Thoracic aorta (tissue), 2 donors: Measurements from ENCODE around the gene PRRT1B. TPM values are rescaled to one million over a fixed set of nuclear protein-coding genes. Genes with fewer than 3 reads are reported as not detected.
A peak's percentile ranks its signal among the peaks of the same experiment; 100 is the strongest.

Experiments used
- ATAC-seq: fragments of 150-250 bp; one replicate; pipeline ENCODE4 v1.8.0; 2017; ENCODE audit warnings: low read depth; ENCODE audit not compliant: insufficient number of reproducible peaks, low FRiP score
- DNase-seq: peaks from one replicate; pipeline ENCODE4 v3.0.0-alpha.2; 2020; ENCODE audit warnings: low spot score
- H3K27ac ChIP-seq, 2 donors: fragments of 200-600 bp; sonication (generic); 1 replicate in 1 of 2; 2 replicates in 1 of 2; pipeline ENCODE4 v1.5.1; 2016; ENCODE audit warnings: mild to moderate bottlenecking in 2 of 2, moderate library complexity in 2 of 2
- H3K27me3 ChIP-seq: fragments of 200-600 bp; sonication (generic); replicated peaks from 2 replicates; pipeline ENCODE4 v1.6.0; 2016; ENCODE audit warnings: mild to moderate bottlenecking; ENCODE audit not compliant: insufficient read depth
- H3K36me3 ChIP-seq: fragments of 200-600 bp; sonication (generic); one replicate; pipeline ENCODE4 v1.5.1; 2016
- H3K4me1 ChIP-seq, 2 donors: fragments of 200-600 bp; sonication (generic); 1 replicate in 1 of 2; 2 replicates in 1 of 2; pipeline versions ENCODE4 v1.5.1 to v1.6.0; 2016; ENCODE audit warnings: low read depth in 2 of 2, mild to moderate bottlenecking in 1 of 2; ENCODE audit not compliant: control insufficient read depth in 1 of 2
- H3K4me3 ChIP-seq: fragments of 200-600 bp; sonication (generic); 2 replicates; pipeline ENCODE4 v1.5.1; 2016; ENCODE audit warnings: mild to moderate bottlenecking
- H3K9me3 ChIP-seq: fragments of 200-600 bp; sonication (generic); 2 replicates; pipeline ENCODE4 v1.5.1; 2016
- total RNA-seq, 2 donors: library from RNA; depleted of rRNA; stranded (reverse); fragments of >200 nt; gene quantifications; one replicate each; pipeline versions ENCODE4 v1.1.0 to v1.2.3, GENCODE V29; 2016
- TF ChIP-seq, protein P1 (sequence below): fragments of 200-600 bp; sonication (generic); IDR thresholded peaks from one replicate; pipeline ENCODE4 v1.5.1; 2019; ENCODE audit warnings: antibody characterized with exemption

PRRT1B gene
- total RNA-seq, 2 donors from 2014 or later: not detected

DNA sequence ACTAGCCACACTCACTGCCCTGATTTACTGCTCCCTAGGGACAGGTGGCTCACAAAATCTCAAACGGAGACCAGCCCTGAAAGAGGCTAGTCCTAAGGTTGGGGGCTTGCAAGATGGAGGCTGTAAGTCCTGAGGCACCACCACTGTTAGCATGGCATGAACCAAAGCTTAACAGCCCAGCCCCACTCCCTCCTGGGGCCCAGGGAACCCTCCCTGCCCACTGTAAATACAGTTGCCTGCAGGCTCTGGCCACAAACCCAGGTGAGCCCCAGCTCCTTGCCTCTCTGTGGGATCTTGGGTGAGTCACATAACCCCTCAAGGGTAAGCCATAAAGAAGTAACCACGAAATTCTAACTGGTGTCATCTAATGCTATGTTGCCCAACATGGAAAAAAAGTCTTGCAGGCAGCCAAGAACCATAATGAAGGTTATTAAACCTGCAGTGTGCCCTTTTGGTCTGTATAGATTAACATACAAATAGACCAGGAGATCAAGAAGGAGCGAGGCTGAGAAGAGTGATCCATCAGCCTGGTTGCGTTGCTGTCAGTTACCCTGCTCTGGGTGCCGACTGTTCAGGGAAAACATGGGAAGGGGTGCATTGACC lies 44.3 kb upstream of the PRRT1B start:
- peaks cover 27% of the 10 kb centered on the region for H3K36me3 ChIP-seq
- ATAC-seq (no peak), DNase-seq (no peak)
- peaks cover 19 to 20% of the 10 kb centered on the region in 2 donors for H3K4me1 ChIP-seq
- H3K9me3 ChIP-seq: no peaks in the 10 kb centered on the region
- TF ChIP-seq, protein P1, sequence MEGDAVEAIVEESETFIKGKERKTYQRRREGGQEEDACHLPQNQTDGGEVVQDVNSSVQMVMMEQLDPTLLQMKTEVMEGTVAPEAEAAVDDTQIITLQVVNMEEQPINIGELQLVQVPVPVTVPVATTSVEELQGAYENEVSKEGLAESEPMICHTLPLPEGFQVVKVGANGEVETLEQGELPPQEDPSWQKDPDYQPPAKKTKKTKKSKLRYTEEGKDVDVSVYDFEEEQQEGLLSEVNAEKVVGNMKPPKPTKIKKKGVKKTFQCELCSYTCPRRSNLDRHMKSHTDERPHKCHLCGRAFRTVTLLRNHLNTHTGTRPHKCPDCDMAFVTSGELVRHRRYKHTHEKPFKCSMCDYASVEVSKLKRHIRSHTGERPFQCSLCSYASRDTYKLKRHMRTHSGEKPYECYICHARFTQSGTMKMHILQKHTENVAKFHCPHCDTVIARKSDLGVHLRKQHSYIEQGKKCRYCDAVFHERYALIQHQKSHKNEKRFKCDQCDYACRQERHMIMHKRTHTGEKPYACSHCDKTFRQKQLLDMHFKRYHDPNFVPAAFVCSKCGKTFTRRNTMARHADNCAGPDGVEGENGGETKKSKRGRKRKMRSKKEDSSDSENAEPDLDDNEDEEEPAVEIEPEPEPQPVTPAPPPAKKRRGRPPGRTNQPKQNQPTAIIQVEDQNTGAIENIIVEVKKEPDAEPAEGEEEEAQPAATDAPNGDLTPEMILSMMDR: no peak
- H3K27ac ChIP-seq: no peak overlapping the region
- H3K27me3 ChIP-seq: no peaks in the 10 kb centered on the region
- H3K4me3 ChIP-seq: no peak overlapping the region

DNA sequence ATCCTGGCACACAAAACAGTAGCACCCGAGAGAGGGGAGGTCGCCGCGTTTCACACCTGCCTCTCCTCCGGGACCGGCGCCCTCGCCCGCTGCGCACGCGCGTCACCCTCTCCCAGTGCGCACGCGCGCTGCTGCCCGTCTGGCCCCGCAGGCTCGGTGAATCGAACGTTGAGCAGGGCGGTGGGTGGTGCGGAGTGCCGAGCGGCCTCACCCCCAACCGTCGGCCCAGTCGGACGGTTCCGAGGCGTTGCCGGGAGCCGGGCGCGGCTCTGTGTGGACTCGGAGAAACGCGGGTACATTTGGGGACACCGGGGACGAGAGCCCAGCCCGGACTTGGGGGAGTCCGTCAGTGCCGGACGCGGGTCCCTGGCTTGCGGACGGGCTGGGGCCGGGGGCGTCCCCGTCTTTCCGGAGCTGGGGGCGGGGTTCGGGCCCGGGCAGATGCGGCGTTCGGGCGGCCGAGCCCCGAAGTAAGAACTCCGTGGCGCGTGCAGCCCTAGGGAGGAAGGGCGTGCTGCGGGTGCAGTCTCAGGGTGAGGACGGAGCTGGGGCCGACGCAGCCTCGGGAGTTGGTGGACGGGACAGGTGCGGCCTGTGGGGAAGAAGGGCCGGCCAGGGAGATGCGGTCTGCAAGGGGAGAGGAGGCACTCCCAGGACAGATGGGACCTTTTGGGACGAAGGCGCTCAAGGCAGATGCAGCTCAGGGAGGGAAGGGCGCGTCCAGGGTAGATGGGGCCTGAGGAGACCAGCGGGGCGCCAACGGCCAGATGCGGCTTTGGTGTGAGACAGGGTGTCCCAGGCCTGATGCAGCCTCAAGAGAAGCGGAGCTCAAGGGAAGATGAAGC lies 42.3 kb upstream of the PRRT1B start, which contains the start of gene POMT1:
TSS of gene POMT1 (plus strand) at position 138 of the 845 bp plus-strand sequence. CDS start 1,301 bp downstream, outside the sequence.
- H3K27ac ChIP-seq: no peak within 1 kb of the TSS
- no peaks in the 10 kb centered on the region for H3K9me3 ChIP-seq
- peaks cover 7% of the 10 kb centered on the region for H3K36me3 ChIP-seq
- peaks cover 19 to 20% of the 10 kb centered on the region in 2 donors for H3K4me1 ChIP-seq
- H3K27me3 ChIP-seq: no peaks in the 10 kb centered on the region
- peak; percentile 32 for DNase-seq
- H3K4me3 ChIP-seq: peak within 1 kb of the TSS; percentile 86
- ATAC-seq: peak; percentile 49
- TF ChIP-seq, protein P1: no peak

DNA sequence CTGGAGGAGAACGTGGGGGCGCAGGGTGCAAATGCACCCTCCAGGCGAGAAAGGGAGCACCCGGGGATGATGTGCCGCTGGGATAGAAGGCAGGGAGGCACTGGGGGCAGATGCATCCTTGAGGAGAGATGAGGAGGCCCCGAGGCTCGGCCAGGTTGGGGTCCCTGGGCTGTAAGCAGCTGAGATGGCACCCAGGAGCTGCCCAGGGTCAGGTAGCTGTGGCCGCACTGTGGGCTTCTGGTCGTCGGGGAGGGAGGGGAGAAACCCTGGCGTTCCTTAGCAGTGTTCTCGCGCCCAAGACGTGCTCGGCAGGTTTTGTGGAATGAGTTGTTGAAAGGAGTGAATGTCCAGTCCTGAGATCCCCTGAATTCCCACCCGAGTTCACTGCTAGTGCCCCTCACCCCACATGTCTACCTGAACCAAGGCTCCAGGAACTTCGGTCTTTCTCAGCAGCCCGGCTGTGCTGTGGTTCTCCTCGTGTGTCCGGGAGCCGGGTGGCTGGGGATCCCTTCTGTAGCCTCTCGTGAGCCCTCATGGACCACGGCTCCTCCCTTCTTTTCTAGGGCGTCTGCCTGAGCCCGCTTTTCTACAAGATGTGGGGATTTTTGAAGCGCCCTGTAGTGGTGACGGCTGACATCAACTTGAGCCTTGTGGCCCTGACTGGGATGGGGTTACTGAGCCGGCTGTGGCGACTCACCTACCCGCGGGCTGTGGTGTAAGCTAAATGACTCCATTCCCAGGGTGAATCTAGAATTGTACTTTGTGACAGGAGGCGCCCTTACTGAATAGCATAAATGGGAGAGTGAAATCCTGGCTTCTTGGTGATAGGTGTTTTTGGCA lies 41.5 kb upstream of the PRRT1B start:
- ATAC-seq: no peak

DNA sequence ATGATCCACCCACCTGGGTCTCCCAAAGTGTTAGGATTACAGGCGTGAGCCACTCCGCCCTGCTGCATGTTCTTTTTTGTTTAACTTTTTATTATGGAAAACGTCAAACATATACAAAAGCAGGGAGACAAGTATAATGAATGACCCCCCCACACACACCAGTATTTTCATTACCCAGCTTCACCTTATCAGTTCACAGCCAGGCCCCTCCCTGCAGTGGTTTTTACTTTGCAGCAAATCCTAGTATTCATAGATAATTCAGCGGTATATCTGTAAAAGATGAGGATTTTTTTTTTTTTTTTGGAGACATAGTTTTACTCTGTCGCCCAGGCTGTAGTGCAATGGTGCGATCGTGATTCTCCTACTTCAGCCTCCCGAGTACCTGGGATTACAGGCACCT lies 40.3 kb upstream of the PRRT1B start:
- no peak for ATAC-seq
- no peak overlapping the region for H3K4me3 ChIP-seq
- H3K4me1 ChIP-seq: peaks cover 19 to 20% of the 10 kb centered on the region in 2 donors
- TF ChIP-seq, protein P1: no peak
- DNase-seq: no peak
- no peaks in the 10 kb centered on the region for H3K9me3 ChIP-seq
- H3K36me3 ChIP-seq: peaks cover 4% of the 10 kb centered on the region
- H3K27ac ChIP-seq: no peak overlapping the region
- H3K27me3 ChIP-seq: no peaks in the 10 kb centered on the region

More for the DNA sequence above, 41.5 kb upstream of the PRRT1B start:
- H3K36me3 ChIP-seq: no peaks in the 10 kb centered on the region
- H3K4me3 ChIP-seq: peak overlapping the region; percentile 86
- H3K27me3 ChIP-seq: no peaks in the 10 kb centered on the region
- no peak for DNase-seq
- TF ChIP-seq, protein P1: no peak
- H3K9me3 ChIP-seq: no peaks in the 10 kb centered on the region
- H3K4me1 ChIP-seq: peaks cover 19 to 20% of the 10 kb centered on the region in 2 donors
- no peak overlapping the region for H3K27ac ChIP-seq
